ENCODE measurements around the gene PPP2R2C.

GRCh38 chr4:6383929-6384328, 88.5 kb downstream of the PPP2R2C start:
- TF ChIP-seq CTCF (IDR thresholded peaks at IDR 0.05), result no peak
- no peak for TF ChIP-seq POLR2A (IDR thresholded peaks at IDR 0.05)
